A673 (cell line): ENCODE measurements around the gene TFF1. TPM values are rescaled to one million over a fixed set of nuclear protein-coding genes. Genes with fewer than 3 reads are reported as not detected.

ENCODE experiments used
- BruUV-seq: library from RNA; stranded (reverse); fragments of 400-500 nt; replicated peaks from 2 replicates; lab custom pipeline; 2021; lab: Mats Ljungman, UMichigan
- CTCF ChIA-PET: fragments of 300-600 bp; sonication (Branson Sonifier 250); formaldehyde crosslinking; loops from one replicate; lab custom pipeline; 2022; ENCODE audit warnings: antibody characterized with exemption; lab: Charles Lee
- POLR2A ChIA-PET: fragments of 300-600 bp; sonication (Branson Sonifier 250); formaldehyde crosslinking; loops from one replicate; lab custom pipeline; 2022; ENCODE audit warnings: antibody characterized with exemption; ENCODE audit not compliant: low non-redundant PET; lab: Charles Lee
- DNase-seq: peaks from one replicate; pipeline ENCODE4 v3.0.0-alpha.2; 2015; ENCODE audit warnings: low spot score
- H3K27ac ChIP-seq: fragments of 200-600 bp; sonication (generic); 2 replicates; pipeline ENCODE4 v1.5.1; 2016; ENCODE audit warnings: mixed run types, low read depth, mild to moderate bottlenecking, mixed read lengths, antibody characterized with exemption, low read length; ENCODE audit not compliant: poor library complexity, severe bottlenecking
- H3K27me3 ChIP-seq: fragments of 200-600 bp; sonication (generic); replicated peaks from 2 replicates; pipeline ENCODE4 v1.6.1; 2017; ENCODE audit warnings: mixed run types, low read depth, mild to moderate bottlenecking, mixed read lengths, antibody characterized with exemption, low read length; ENCODE audit not compliant: insufficient read depth, poor library complexity
- H3K36me3 ChIP-seq: fragments of 200-600 bp; sonication (generic); 2 replicates; pipeline ENCODE4 v1.6.1; 2016; ENCODE audit warnings: mixed run types, mild to moderate bottlenecking, mixed read lengths, antibody characterized with exemption, low read length; ENCODE audit not compliant: insufficient read depth, poor library complexity, severe bottlenecking
- H3K4me1 ChIP-seq: fragments of 200-600 bp; sonication (generic); 2 replicates; pipeline ENCODE4 v1.6.1; 2017; ENCODE audit warnings: mixed run types, mild to moderate bottlenecking, mixed read lengths, antibody characterized with exemption, low read length; ENCODE audit not compliant: insufficient read depth, poor library complexity, severe bottlenecking
- H3K4me3 ChIP-seq: fragments of 200-600 bp; sonication (generic); 2 replicates; pipeline ENCODE4 v1.5.1; 2016; ENCODE audit warnings: low read depth, mixed run types, mild to moderate bottlenecking, mixed read lengths, low read length; ENCODE audit not compliant: poor library complexity, severe bottlenecking
- H3K9me3 ChIP-seq: fragments of 200-600 bp; sonication (generic); 2 replicates; pipeline ENCODE4 v1.6.1; 2016; ENCODE audit warnings: mixed run types, low read depth, mild to moderate bottlenecking, mixed read lengths, antibody characterized with exemption, low read length; ENCODE audit not compliant: poor library complexity, severe bottlenecking
- EZH2 ChIP-seq: fragments of 200-600 bp; sonication (generic); IDR thresholded peaks from 2 replicates; pipeline ENCODE4 v1.6.1; 2017; ENCODE audit warnings: borderline replicate concordance, low read depth, mild to moderate bottlenecking, mixed read lengths, antibody characterized with exemption, low read length; ENCODE audit not compliant: poor library complexity, severe bottlenecking
- intact Hi-C: fragments of 100-400 bp; cut with micrococcal nuclease; formaldehyde crosslinking; loops from one replicate; pipeline ENCODE4 v1.10.0; 2022; ENCODE audit not compliant: unreplicated experiment
- total RNA-seq: library from RNA; stranded (reverse); gene quantifications from 2 replicates; pipeline ENCODE4 v1.2.3, GENCODE V29; 2021
- TF ChIP-seq, protein P1 (sequence below): fragments of 300-800, 200-600 bp; sonication (generic); conservative IDR thresholded peaks from 2 replicates; pipeline ENCODE4 v1.5.1; 2017; ENCODE audit warnings: low read depth, mild to moderate bottlenecking, antibody characterized with exemption, low read length, moderate library complexity, mixed read lengths

TFF1 gene
- total RNA-seq, 1 experiment from 2014 or later: not detected

DNA sequence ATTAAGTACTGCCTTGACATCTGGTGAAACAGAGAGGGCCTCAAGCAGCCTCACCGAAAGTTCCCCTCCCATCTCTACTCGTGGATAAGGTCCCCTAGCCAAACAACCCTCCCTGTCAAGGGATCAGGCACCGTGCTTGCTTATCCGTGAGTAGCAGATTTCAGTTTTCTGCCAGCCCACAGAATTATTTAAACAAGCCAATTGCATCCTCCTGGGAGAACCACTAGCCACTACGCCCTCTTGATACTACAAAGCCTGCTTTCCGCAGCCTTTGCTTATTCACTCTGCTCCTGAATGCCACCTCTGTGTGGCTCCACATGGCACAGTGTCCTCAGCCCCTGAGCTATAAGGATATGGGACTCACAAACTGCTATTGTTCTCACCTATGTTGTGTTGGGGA, 9.7 kb downstream of the TFF1 start:
- no peak overlapping the region for H3K27ac ChIP-seq
- BruUV-seq: no TSS peak
- no peak for TF ChIP-seq EZH2
- TF ChIP-seq, protein P1, sequence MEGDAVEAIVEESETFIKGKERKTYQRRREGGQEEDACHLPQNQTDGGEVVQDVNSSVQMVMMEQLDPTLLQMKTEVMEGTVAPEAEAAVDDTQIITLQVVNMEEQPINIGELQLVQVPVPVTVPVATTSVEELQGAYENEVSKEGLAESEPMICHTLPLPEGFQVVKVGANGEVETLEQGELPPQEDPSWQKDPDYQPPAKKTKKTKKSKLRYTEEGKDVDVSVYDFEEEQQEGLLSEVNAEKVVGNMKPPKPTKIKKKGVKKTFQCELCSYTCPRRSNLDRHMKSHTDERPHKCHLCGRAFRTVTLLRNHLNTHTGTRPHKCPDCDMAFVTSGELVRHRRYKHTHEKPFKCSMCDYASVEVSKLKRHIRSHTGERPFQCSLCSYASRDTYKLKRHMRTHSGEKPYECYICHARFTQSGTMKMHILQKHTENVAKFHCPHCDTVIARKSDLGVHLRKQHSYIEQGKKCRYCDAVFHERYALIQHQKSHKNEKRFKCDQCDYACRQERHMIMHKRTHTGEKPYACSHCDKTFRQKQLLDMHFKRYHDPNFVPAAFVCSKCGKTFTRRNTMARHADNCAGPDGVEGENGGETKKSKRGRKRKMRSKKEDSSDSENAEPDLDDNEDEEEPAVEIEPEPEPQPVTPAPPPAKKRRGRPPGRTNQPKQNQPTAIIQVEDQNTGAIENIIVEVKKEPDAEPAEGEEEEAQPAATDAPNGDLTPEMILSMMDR: no peak
- DNase-seq: no peak
- no peaks in the 10 kb centered on the region for H3K36me3 ChIP-seq
- peaks cover 6% of the 10 kb centered on the region for H3K27me3 ChIP-seq
- peaks cover 5% of the 10 kb centered on the region for H3K9me3 ChIP-seq
- H3K4me1 ChIP-seq: no peaks in the 10 kb centered on the region
- CTCF ChIA-PET: no interaction called here
- POLR2A ChIA-PET: no interaction called here
- H3K4me3 ChIP-seq: no peak overlapping the region
- intact Hi-C loops: no loop called here

DNA sequence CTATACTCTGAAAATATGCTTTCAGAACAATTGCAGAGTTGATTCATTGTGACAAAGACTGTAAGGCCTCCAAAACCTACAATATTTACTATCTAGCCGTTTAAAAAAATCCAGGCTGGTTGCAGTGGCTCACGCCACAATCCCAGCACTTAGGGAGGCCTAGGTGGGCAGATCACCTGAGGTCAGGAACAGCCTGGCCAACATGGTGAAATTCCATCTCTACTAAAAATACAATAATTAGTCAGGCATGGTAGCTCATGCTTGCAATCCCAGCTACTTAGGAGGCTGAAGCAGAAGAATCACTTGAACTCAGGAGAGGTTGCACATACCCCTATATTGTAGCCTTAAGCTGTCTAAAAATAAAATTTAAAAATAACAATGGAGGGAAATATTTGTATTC, 10.3 kb downstream of the TFF1 start:
- ChIA-PET POLR2A (no interaction called here), CTCF (no interaction called here)
- TF ChIP-seq EZH2: no peak
- no peak for DNase-seq
- BruUV-seq: no TSS peak
- Histone ChIP-seq H3K9me3 (peaks cover 5% of the 10 kb centered on the region), H3K4me3 (no peak overlapping the region), H3K27me3 (peaks cover 6% of the 10 kb centered on the region), H3K27ac (no peak overlapping the region), H3K4me1 (no peaks in the 10 kb centered on the region), H3K36me3 (no peaks in the 10 kb centered on the region)
- intact Hi-C loops: no loop called here

DNA sequence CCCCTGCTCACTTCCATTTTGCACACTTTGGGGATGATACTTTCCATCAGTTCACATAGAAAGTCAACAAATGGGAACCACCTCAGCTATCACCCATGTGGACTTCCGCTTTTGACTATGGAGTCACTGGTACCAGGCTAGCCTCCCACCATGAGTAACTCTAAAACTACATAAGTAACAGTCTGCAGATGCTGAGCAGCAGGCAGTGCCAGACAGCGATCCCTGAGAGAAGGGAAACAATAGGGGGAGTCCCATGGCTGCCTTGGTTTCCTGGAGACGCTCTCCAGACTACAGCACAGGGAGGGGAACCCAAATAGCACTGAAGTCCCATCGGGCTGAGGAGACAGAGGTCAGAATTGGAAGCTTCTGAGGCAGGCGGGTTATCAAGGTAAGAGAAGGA, 12.7 kb downstream of the TFF1 start:
- no peak overlapping the region for H3K4me3 ChIP-seq
- ChIA-PET CTCF (no interaction called here), POLR2A (no interaction called here)
- DNase-seq: no peak
- TF ChIP-seq EZH2: no peak
- TF ChIP-seq, protein P1: no peak
- no peaks in the 10 kb centered on the region for H3K9me3 ChIP-seq
- intact Hi-C loops: no loop called here
- BruUV-seq: no TSS peak
- H3K4me1 ChIP-seq: no peaks in the 10 kb centered on the region
- peaks cover 6% of the 10 kb centered on the region for H3K27me3 ChIP-seq
- H3K36me3 ChIP-seq: no peaks in the 10 kb centered on the region
- no peak overlapping the region for H3K27ac ChIP-seq

DNA sequence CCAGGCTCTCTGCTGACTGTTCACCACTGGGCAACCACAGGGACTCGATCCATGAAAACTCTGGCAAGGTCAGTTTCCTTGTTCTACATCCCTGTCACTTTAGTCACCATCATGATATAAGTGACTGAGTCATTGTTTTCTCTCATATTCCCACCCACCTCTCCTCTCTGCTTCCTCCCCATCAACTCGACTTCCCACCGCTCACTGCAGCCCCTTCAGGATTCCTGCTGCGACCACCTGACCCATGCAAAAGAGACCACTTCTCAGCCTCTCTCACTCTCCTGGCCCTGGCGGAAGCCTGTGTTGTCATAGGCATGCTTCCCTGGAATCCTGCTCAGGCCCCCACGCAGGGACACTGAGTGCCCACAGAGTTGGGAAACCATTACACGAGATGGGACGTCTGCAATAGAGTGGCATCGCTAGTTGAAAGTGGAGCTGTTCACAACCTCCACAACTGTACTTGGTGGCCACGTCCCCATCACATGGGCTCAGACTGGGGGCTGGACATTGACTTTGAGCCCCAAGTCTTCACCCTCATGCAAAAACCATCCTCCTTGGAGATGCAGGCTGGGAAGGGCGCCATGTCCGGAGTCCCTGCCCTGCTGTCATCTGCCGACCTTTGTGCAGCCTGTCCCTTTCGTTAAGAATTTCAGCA, 13.8 kb downstream of the TFF1 start:
- ChIA-PET POLR2A (no interaction called here), CTCF (no interaction called here)
- DNase-seq: no peak
- Histone ChIP-seq H3K9me3 (no peaks in the 10 kb centered on the region), H3K27ac (no peak overlapping the region), H3K4me1 (no peaks in the 10 kb centered on the region), H3K4me3 (no peak overlapping the region), H3K27me3 (peaks cover 6% of the 10 kb centered on the region), H3K36me3 (no peaks in the 10 kb centered on the region)
- intact Hi-C loops: no loop called here
- BruUV-seq: no TSS peak
- TF ChIP-seq, protein P1: no peak
- TF ChIP-seq EZH2: no peak
